OCI-M2 (cell line): Measurements from ENCODE around the gene DCAF15.

Experiments used
- DNase-seq: peaks from one replicate; lab custom pipeline; 2025; ENCODE audit not compliant: unreplicated experiment; lab: John Stamatoyannopoulos, UW

DCAF15 gene

GRCh38 chr19:13929956-13930355, 22.4 kb upstream of the DCAF15 start:
- DNase-seq, result no peak

GRCh38 chr19:13930402-13930801, 21.9 kb upstream of the DCAF15 start:
- no peak for DNase-seq

GRCh38 chr19:13931391-13932148, 20.7 kb upstream of the DCAF15 start:
- no peak for DNase-seq

GRCh38 chr19:13932149-13932637, 20.1 kb upstream of the DCAF15 start:
- DNase-seq, result no peak

- DNase-seq, result no peak
Measured at GRCh38 chr19:13932911-13933393, 19.4 kb upstream of the DCAF15 start.

GRCh38 chr19:13934785-13935109, 17.6 kb upstream of the DCAF15 start:
- no peak for DNase-seq

GRCh38 chr19:13935765-13936510, 16.4 kb upstream of the DCAF15 start:
- DNase-seq, result no peak

GRCh38 chr19:13937479-13938300, 14.6 kb upstream of the DCAF15 start:
- no peak for DNase-seq

- DNase-seq, result no peak
Measured at GRCh38 chr19:13938301-13939064, 13.8 kb upstream of the DCAF15 start, which contains the start of gene PODNL1. TSS of gene PODNL1 (minus strand) at chr19:13938417. CDS start at chr19:13938181, 236 bp downstream.

- no peak for DNase-seq
Measured at GRCh38 chr19:13942023-13942684, 10.2 kb upstream of the DCAF15 start.

GRCh38 chr19:13946414-13946813, 5.9 kb upstream of the DCAF15 start:
- DNase-seq, result no peak

GRCh38 chr19:13951043-13951442, 1.3 kb upstream of the DCAF15 start:
- DNase-seq, result no peak

GRCh38 chr19:13951799-13952153, 533 bp upstream of the DCAF15 start:
- DNase-seq, result no peak

- DNase-seq, result no peak
Measured at GRCh38 chr19:13952931-13953531, 722 bp downstream of the DCAF15 start.

- DNase-seq, result no peak
Measured at GRCh38 chr19:13954185-13954584, 1.9 kb downstream of the DCAF15 start.

- DNase-seq, result no peak
Measured at GRCh38 chr19:13955662-13956364, 3.5 kb downstream of the DCAF15 start.

GRCh38 chr19:13956365-13956744, 4.0 kb downstream of the DCAF15 start:
- no peak for DNase-seq

- no peak for DNase-seq
Measured at GRCh38 chr19:13957051-13957450, 4.7 kb downstream of the DCAF15 start.

- DNase-seq, result no peak
Measured at GRCh38 chr19:13958043-13958442, 5.7 kb downstream of the DCAF15 start.
